Measurements from ENCODE around the gene CATSPERZ.
"Not testable (repeated sequence)": the region's sequence is repeated elsewhere in the genome, so short reads cannot be mapped to it uniquely, and the experiment has no call there.

CATSPERZ gene

GRCh38 chr11:64303109-64304031, 3.2 kb downstream of the CATSPERZ start:
- no peak for DNase-seq (ENCODE audit: low read depth in 3 of 3)

- no peak for DNase-seq (ENCODE audit: low read depth in 3 of 3)
Measured at GRCh38 chr11:64304032-64304315, 3.8 kb downstream of the CATSPERZ start.

GRCh38 chr11:64304316-64305072, 4.3 kb downstream of the CATSPERZ start:
- DNase-seq (ENCODE audit: low read depth in 3 of 3): peak; percentile 89 to 97 (median 90)

- DNase-seq (ENCODE audit: low read depth in 3 of 3): peak; percentile 97 to 100 (median 100)
Measured at GRCh38 chr11:64305075-64305690, 5.0 kb downstream of the CATSPERZ start, which contains the start of gene ESRRA. Gene ESRRA (plus strand): TSS chr11:64305524. CDS start chr11:64307180, 1,656 bp downstream.

GRCh38 chr11:64305691-64306562, 5.8 kb downstream of the CATSPERZ start:
- DNase-seq (ENCODE audit: low read depth in 3 of 3): peak; percentile 41 to 75 (median 41)

GRCh38 chr11:64306563-64306875, 6.4 kb downstream of the CATSPERZ start:
- DNase-seq (ENCODE audit: low read depth in 3 of 3): no peak

- DNase-seq (ENCODE audit: low read depth in 3 of 3): no peak
Measured at GRCh38 chr11:64306876-64307622, 6.9 kb downstream of the CATSPERZ start.

GRCh38 chr11:64307795-64308194, 7.6 kb downstream of the CATSPERZ start:
- DNase-seq (ENCODE audit: low read depth in 3 of 3): not testable (repeated sequence)

GRCh38 chr11:64312947-64313346, 12.8 kb downstream of the CATSPERZ start:
- DNase-seq (ENCODE audit: low read depth in 3 of 3): no peak

- no peak for DNase-seq (ENCODE audit: low read depth in 3 of 3)
Measured at GRCh38 chr11:64313491-64314145, 13.5 kb downstream of the CATSPERZ start.

- DNase-seq (ENCODE audit: low read depth in 3 of 3): no peak
Measured at GRCh38 chr11:64314146-64314804, 14.1 kb downstream of the CATSPERZ start.

- DNase-seq (ENCODE audit: low read depth in 3 of 3): no peak
Measured at GRCh38 chr11:64314805-64315561, 14.8 kb downstream of the CATSPERZ start.

GRCh38 chr11:64315667-64316526, 15.7 kb downstream of the CATSPERZ start:
- not testable (repeated sequence) for DNase-seq (ENCODE audit: low read depth in 3 of 3)

GRCh38 chr11:64316672-64317324, 16.6 kb downstream of the CATSPERZ start:
- no peak for DNase-seq (ENCODE audit: low read depth in 3 of 3)

GRCh38 chr11:64317325-64317960, 17.3 kb downstream of the CATSPERZ start, which contains the start of gene TRMT112:
Gene TRMT112 (minus strand): TSS chr11:64317559. CDS start chr11:64317526, 33 bp downstream.
- peak; percentile 93 to 97 (median 96) for DNase-seq (ENCODE audit: low read depth in 3 of 3)

GRCh38 chr11:64317961-64318765, 18.0 kb downstream of the CATSPERZ start, which contains the start of gene PRDX5:
Gene PRDX5 (plus strand): TSS chr11:64318121. CDS start chr11:64318216, 95 bp downstream.
- peak; percentile 80 to 94 (median 88) for DNase-seq (ENCODE audit: low read depth in 3 of 3)
